Activated CD4-positive, alpha-beta T cell treated with anti-CD3 and anti-CD28 coated beads, Interleukin-2, Interleukin-6, amounts not matched to agents 100 ng/mL and 50 ng/mL, durations not matched to agents 16 hours and 8 hours (primary cell): ENCODE measurements around the gene TES.
"Not testable (repeated sequence)": the region's sequence is repeated elsewhere in the genome, so short reads cannot be mapped to it uniquely, and the experiment has no call there.

ENCODE experiments used
- DNase-seq: peaks from one replicate; pipeline ENCODE4 v3.0.0-alpha.2; 2020

TES gene

GRCh38 chr7:116224492-116225098 lies 14.3 kb downstream of the TES start:
- DNase-seq = no peak

GRCh38 chr7:116225860-116226259 lies 15.5 kb downstream of the TES start:
- DNase-seq = no peak

- no peak for DNase-seq
Measured at GRCh38 chr7:116226664-116227063, 16.3 kb downstream of the TES start.

GRCh38 chr7:116227678-116228239 lies 17.4 kb downstream of the TES start:
- no peak for DNase-seq

- no peak for DNase-seq
Measured at GRCh38 chr7:116228241-116228640, 17.9 kb downstream of the TES start.

GRCh38 chr7:116229366-116229765 lies 19.0 kb downstream of the TES start:
- DNase-seq = no peak

- no peak for DNase-seq
Measured at GRCh38 chr7:116230191-116231005, 20.1 kb downstream of the TES start.

- no peak for DNase-seq
Measured at GRCh38 chr7:116231543-116231942, 21.2 kb downstream of the TES start.

- no peak for DNase-seq
Measured at GRCh38 chr7:116231949-116232348, 21.6 kb downstream of the TES start.

GRCh38 chr7:116232350-116232749 lies 22.0 kb downstream of the TES start:
- no peak for DNase-seq

- DNase-seq = no peak
Measured at GRCh38 chr7:116232920-116233319, 22.6 kb downstream of the TES start.

GRCh38 chr7:116234517-116235200 lies 24.3 kb downstream of the TES start:
- DNase-seq = no peak

GRCh38 chr7:116235380-116235779 lies 25.0 kb downstream of the TES start:
- no peak for DNase-seq

- DNase-seq = peak; percentile 46
Measured at GRCh38 chr7:116236020-116236630, 25.8 kb downstream of the TES start.

GRCh38 chr7:116239020-116239419 lies 28.7 kb downstream of the TES start:
- DNase-seq = no peak

GRCh38 chr7:116239434-116239833 lies 29.1 kb downstream of the TES start:
- DNase-seq = no peak

- no peak for DNase-seq
Measured at GRCh38 chr7:116240024-116240668, 29.8 kb downstream of the TES start.

- no peak for DNase-seq
Measured at GRCh38 chr7:116241291-116241690, 31.0 kb downstream of the TES start.

- DNase-seq = no peak
Measured at GRCh38 chr7:116242178-116242577, 31.8 kb downstream of the TES start.

- DNase-seq = no peak
Measured at GRCh38 chr7:116242759-116243158, 32.4 kb downstream of the TES start.

GRCh38 chr7:116244803-116245202 lies 34.5 kb downstream of the TES start:
- not testable (repeated sequence) for DNase-seq

GRCh38 chr7:116246357-116246756 lies 36.0 kb downstream of the TES start:
- no peak for DNase-seq
